Mesenchymal stem cell (in vitro differentiated cells and primary cell): ENCODE results near the gene ST3GAL4.

Experiments used
- DNase-seq: peaks from one replicate; pipeline ENCODE4 v3.0.0-alpha.2; 2013
- H2AFZ ChIP-seq: one replicate; pipeline ENCODE4 v1.6.1; 2013; ENCODE audit warnings: low read depth, mild to moderate bottlenecking, control low read depth, inconsistent platforms, low read length, moderate library complexity
- H2AK5ac ChIP-seq: 2 replicates; pipeline ENCODE4 v1.6.1; 2013; ENCODE audit warnings: low read length, moderate library complexity, mild to moderate bottlenecking, inconsistent platforms; ENCODE audit not compliant: severe bottlenecking
- H2BK120ac ChIP-seq: one replicate; pipeline ENCODE4 v1.6.1; 2013; ENCODE audit warnings: low read depth, mild to moderate bottlenecking, inconsistent platforms, low read length, moderate library complexity
- H2BK12ac ChIP-seq, 2 experiments: one replicate each; pipeline ENCODE4 v1.6.1; 2013; ENCODE audit warnings: inconsistent platforms in 2 of 2, low read length in 2 of 2, mild to moderate bottlenecking in 2 of 2, moderate library complexity in 2 of 2, control low read depth in 1 of 2
- H2BK15ac ChIP-seq: one replicate; pipeline ENCODE4 v1.6.1; 2013; ENCODE audit warnings: mild to moderate bottlenecking, low read depth, inconsistent platforms; ENCODE audit not compliant: poor library complexity, severe bottlenecking
- H2BK5ac ChIP-seq: 2 replicates; pipeline ENCODE4 v1.6.1; 2013; ENCODE audit warnings: low read depth, mild to moderate bottlenecking, low read length, control low read depth, inconsistent platforms; ENCODE audit not compliant: poor library complexity, severe bottlenecking
- H3K14ac ChIP-seq, 2 experiments: one replicate each; pipeline ENCODE4 v1.6.1; 2013; ENCODE audit warnings: inconsistent platforms in 2 of 2, low read length in 2 of 2, control low read depth in 1 of 2, mild to moderate bottlenecking in 1 of 2, moderate library complexity in 1 of 2
- H3K18ac ChIP-seq, 2 experiments: one replicate each; pipeline ENCODE4 v1.6.1; 2013; ENCODE audit warnings: inconsistent platforms in 2 of 2, low read length in 2 of 2, control low read depth in 1 of 2, low read depth in 1 of 2, mild to moderate bottlenecking in 1 of 2
- H3K23ac ChIP-seq, 2 experiments: one replicate each; pipeline ENCODE4 v1.6.1; 2013; ENCODE audit warnings: inconsistent platforms in 2 of 2, low read length in 2 of 2, mild to moderate bottlenecking in 2 of 2, moderate library complexity in 2 of 2, control low read depth in 1 of 2
- H3K27ac ChIP-seq: 2 replicates; pipeline ENCODE4 v1.5.1; 2013; ENCODE audit warnings: mild to moderate bottlenecking, moderate library complexity, low read length, control low read depth, inconsistent platforms; ENCODE audit not compliant: poor library complexity, severe bottlenecking
- H3K27me3 ChIP-seq, 2 experiments: 2 replicates each; pipeline versions ENCODE4 v1.6.1 to v1.7.0; 2013; ENCODE audit warnings: low read length in 2 of 2, mild to moderate bottlenecking in 2 of 2, moderate library complexity in 2 of 2, control low read depth in 1 of 2, inconsistent platforms in 1 of 2; ENCODE audit not compliant: control insufficient read depth in 1 of 2, insufficient read depth in 1 of 2
- H3K36me3 ChIP-seq, 2 experiments: 2 replicates each; pipeline versions ENCODE4 v1.6.1 to v1.7.0; 2013; ENCODE audit warnings: low read length in 2 of 2, control low read depth in 1 of 2, inconsistent platforms in 1 of 2, low read depth in 1 of 2, mild to moderate bottlenecking in 1 of 2; ENCODE audit not compliant: insufficient read depth in 2 of 2, control insufficient read depth in 1 of 2
- H3K4ac ChIP-seq, 2 experiments: one replicate each; pipeline ENCODE4 v1.6.1; 2013; ENCODE audit warnings: inconsistent platforms in 2 of 2, low read length in 2 of 2, mild to moderate bottlenecking in 2 of 2, moderate library complexity in 2 of 2, control low read depth in 1 of 2, low read depth in 1 of 2
- H3K4me1 ChIP-seq: 2 replicates; pipeline ENCODE4 v1.6.1; 2013; ENCODE audit warnings: low read depth, low read length, control low read depth; ENCODE audit not compliant: control insufficient read depth, insufficient read depth
- H3K4me2 ChIP-seq: 2 replicates; pipeline ENCODE4 v1.6.1; 2013; ENCODE audit warnings: low read length, mild to moderate bottlenecking, inconsistent platforms; ENCODE audit not compliant: poor library complexity, severe bottlenecking
- H3K4me3 ChIP-seq, 2 experiments: 2 replicates each; pipeline versions ENCODE4 v1.5.1 to v1.7.0; 2013; ENCODE audit warnings: low read length in 2 of 2, mild to moderate bottlenecking in 2 of 2, control low read depth in 1 of 2, low read depth in 1 of 2; ENCODE audit not compliant: insufficient read depth in 1 of 2
- H3K79me1 ChIP-seq: replicated peaks from 2 replicates; pipeline ENCODE4 v1.6.1; 2013; ENCODE audit warnings: mild to moderate bottlenecking, control low read depth, low read length, inconsistent platforms; ENCODE audit not compliant: poor library complexity, severe bottlenecking
- H3K9ac ChIP-seq: 2 replicates; pipeline ENCODE4 v1.7.0; 2013; ENCODE audit warnings: mild to moderate bottlenecking, low read length, moderate library complexity
- H3K9me3 ChIP-seq: 2 replicates; pipeline ENCODE4 v1.7.0; 2013; ENCODE audit warnings: mild to moderate bottlenecking, low read length; ENCODE audit not compliant: control insufficient read depth
- H4K8ac ChIP-seq: one replicate; pipeline ENCODE4 v1.6.1; 2013; ENCODE audit warnings: inconsistent platforms, mild to moderate bottlenecking, low read length, moderate library complexity
- H4K91ac ChIP-seq: one replicate; pipeline ENCODE4 v1.6.1; 2013; ENCODE audit warnings: mild to moderate bottlenecking, low read length, inconsistent platforms
- WGBS: methylation state at CpG from one replicate; pipeline ENCODE4 v1.1.7; 2013; ENCODE audit warnings: mixed read lengths; 5-methylcytosine and 5-hydroxymethylcytosine counted together

ST3GAL4 gene

GRCh38 chr11:126331286-126331685 lies 24.2 kb upstream of the ST3GAL4 start:
- DNase-seq = no peak
- no peak overlapping the region for H3K23ac ChIP-seq
- no peaks in the 10 kb centered on the region for H3K9me3 ChIP-seq
- no peak overlapping the region for H2BK5ac ChIP-seq
- no peak overlapping the region for H3K4me2 ChIP-seq
- WGBS = 98% methylated on average over 13 of the region's 13 CpGs
- no peak overlapping the region for H3K4ac ChIP-seq
- H3K4me3 ChIP-seq = no peak overlapping the region
- no peak overlapping the region for H2AFZ ChIP-seq
- no peak overlapping the region for H4K91ac ChIP-seq
- peak overlapping the region in 1 of 2 experiments; percentile 15 for H2BK12ac ChIP-seq
- H3K4me1 ChIP-seq = peaks cover 11% of the 10 kb centered on the region
- H3K18ac ChIP-seq = peak overlapping the region in 1 of 2 experiments; percentile 5
- peaks cover 10% of the 10 kb centered on the region for H3K79me1 ChIP-seq
- no peak overlapping the region for H4K8ac ChIP-seq
- peaks cover 0 to 14% of the 10 kb centered on the region in 2 experiments for H3K36me3 ChIP-seq
- no peak overlapping the region for H3K27ac ChIP-seq
- no peak overlapping the region for H2AK5ac ChIP-seq
- H2BK15ac ChIP-seq = no peak overlapping the region
- H3K9ac ChIP-seq = no peak overlapping the region
- no peak overlapping the region for H3K14ac ChIP-seq
- no peaks in the 10 kb centered on the region for H3K27me3 ChIP-seq
- no peak overlapping the region for H2BK120ac ChIP-seq

GRCh38 chr11:126332221-126332711 lies 23.2 kb upstream of the ST3GAL4 start:
- no peak overlapping the region for H3K23ac ChIP-seq
- H4K91ac ChIP-seq = peak overlapping the region; percentile 70
- no peaks in the 10 kb centered on the region for H3K27me3 ChIP-seq
- H4K8ac ChIP-seq = no peak overlapping the region
- H3K9me3 ChIP-seq = no peaks in the 10 kb centered on the region
- no peak overlapping the region for H3K14ac ChIP-seq
- H3K4me3 ChIP-seq = peak overlapping the region in 1 of 2 experiments; percentile 26
- H2BK120ac ChIP-seq = no peak overlapping the region
- H3K18ac ChIP-seq = peak overlapping the region in 1 of 2 experiments; percentile 16
- no peak overlapping the region for H2BK15ac ChIP-seq
- H3K27ac ChIP-seq = no peak overlapping the region
- peaks cover 10% of the 10 kb centered on the region for H3K79me1 ChIP-seq
- H3K4me1 ChIP-seq = peaks cover 17% of the 10 kb centered on the region
- 59% methylated on average over 4 of the region's 5 CpGs for WGBS
- no peak overlapping the region for H2BK5ac ChIP-seq
- no peak overlapping the region for H2BK12ac ChIP-seq
- DNase-seq = peak; percentile 71
- no peak overlapping the region for H2AK5ac ChIP-seq
- H3K36me3 ChIP-seq = peaks cover 0 to 14% of the 10 kb centered on the region in 2 experiments
- H3K4me2 ChIP-seq = no peak overlapping the region
- H3K4ac ChIP-seq = no peak overlapping the region
- no peak overlapping the region for H2AFZ ChIP-seq
- no peak overlapping the region for H3K9ac ChIP-seq

DNA sequence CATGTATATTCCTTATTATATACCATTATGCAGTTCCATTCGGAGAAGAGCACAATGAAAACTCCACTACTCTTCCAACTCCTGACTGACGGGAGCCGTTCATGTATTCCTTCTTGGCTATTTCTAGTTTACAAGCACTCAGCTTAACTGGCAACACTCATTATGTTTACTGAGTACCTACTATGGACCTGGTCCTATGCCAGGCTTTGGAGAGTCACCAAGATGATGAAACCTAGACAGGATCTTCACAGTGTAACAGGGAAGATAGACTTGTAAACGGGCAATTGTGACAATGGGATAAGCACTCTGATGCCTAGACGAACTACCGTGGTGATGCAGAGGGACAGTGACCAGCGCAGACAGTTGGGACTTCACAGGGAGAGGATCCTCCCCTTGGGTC lies 22.3 kb upstream of the ST3GAL4 start:
- DNase-seq = no peak
- H4K8ac ChIP-seq = no peak overlapping the region
- 98% methylated on average over 7 of the region's 7 CpGs for WGBS

DNA sequence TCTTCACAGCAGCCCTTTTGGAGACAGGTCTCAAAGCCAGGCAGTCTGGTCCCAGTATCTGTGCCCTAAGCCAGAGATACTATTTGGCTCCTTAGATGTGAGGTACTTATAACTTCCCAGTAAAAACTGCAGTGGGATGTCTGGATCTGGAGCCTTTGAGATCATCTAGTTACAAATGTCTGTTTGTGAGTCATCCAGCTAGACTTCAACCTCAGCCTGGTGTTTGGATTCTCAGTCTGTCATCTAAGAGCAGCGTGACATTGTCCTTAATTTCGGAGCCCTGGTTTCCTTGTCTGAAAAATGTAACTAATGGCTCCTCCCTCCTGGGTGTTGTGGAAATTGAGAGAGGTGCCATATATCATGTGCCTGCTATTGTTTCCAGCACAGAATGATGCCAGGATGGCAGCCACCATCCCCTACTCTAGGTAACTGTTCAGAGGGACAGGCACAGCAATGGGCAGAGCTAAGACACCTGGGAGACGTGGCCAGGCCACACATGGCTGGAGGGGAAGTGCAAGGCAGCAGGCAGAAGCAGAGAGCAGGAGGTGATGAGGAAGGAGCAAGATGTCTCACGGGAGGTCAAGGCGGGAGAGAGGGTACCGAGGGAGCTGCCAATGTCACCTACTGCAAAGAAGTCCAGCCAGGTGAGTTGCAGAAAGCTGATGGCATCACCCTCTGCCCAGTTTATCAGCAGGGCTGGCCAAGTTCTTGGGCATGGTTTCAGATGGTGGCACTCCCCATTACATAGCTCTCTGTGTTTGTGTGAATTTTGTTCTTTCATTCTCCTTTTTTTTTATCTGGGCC lies 20.6 kb upstream of the ST3GAL4 start:
- DNase-seq = peak; percentile 88
- Histone ChIP-seq H2BK12ac (peak overlapping the region in 1 of 2 experiments; percentile 85), H3K9ac (no peak overlapping the region), H3K14ac (peak overlapping the region in 1 of 2 experiments; percentile 73), H3K36me3 (peaks cover 10 to 33% of the 10 kb centered on the region in 2 experiments), H3K4me1 (peaks cover 18% of the 10 kb centered on the region), H3K27ac (no peak overlapping the region), H3K23ac (no peak overlapping the region), H3K4ac (peak overlapping the region; percentile 54 to 89), H2BK120ac (no peak overlapping the region), H3K18ac (peak overlapping the region; percentile 14 to 84), H2AK5ac (peak overlapping the region; percentile 43), H3K4me2 (no peak overlapping the region), H3K9me3 (no peaks in the 10 kb centered on the region), H4K91ac (peak overlapping the region; percentile 77), H2AFZ (no peak overlapping the region), H3K4me3 (peak overlapping the region in 1 of 2 experiments; percentile 1), H4K8ac (no peak overlapping the region), H2BK5ac (no peak overlapping the region), H3K79me1 (peaks cover 4% of the 10 kb centered on the region), H3K27me3 (no peaks in the 10 kb centered on the region), H2BK15ac (peak overlapping the region; percentile 37)
- 66% methylated on average over 6 of the region's 6 CpGs for WGBS

More for the DNA sequence above, 22.3 kb upstream of the ST3GAL4 start:
- Histone ChIP-seq H3K4me2 (no peak overlapping the region), H2BK12ac (peak overlapping the region in 1 of 2 experiments; percentile 8), H3K79me1 (peaks cover 6% of the 10 kb centered on the region), H3K23ac (no peak overlapping the region), H4K91ac (peak overlapping the region; percentile 46), H3K18ac (no peak overlapping the region), H3K4me3 (no peak overlapping the region), H3K27me3 (no peaks in the 10 kb centered on the region), H3K27ac (no peak overlapping the region), H3K36me3 (peaks cover 1 to 21% of the 10 kb centered on the region in 2 experiments), H3K9me3 (no peaks in the 10 kb centered on the region), H3K9ac (no peak overlapping the region), H2BK5ac (no peak overlapping the region), H2BK120ac (no peak overlapping the region), H3K4ac (no peak overlapping the region), H3K4me1 (peaks cover 17% of the 10 kb centered on the region), H2AFZ (no peak overlapping the region), H2BK15ac (no peak overlapping the region), H2AK5ac (no peak overlapping the region), H3K14ac (no peak overlapping the region)
